DOHH2 (cell line): ENCODE results near the gene KCNJ14.

Experiments
- EZH2phosphoT487 ChIP-seq: fragments of 200-600 bp; sonication (generic); IDR thresholded peaks from 2 replicates; pipeline ENCODE4 v1.6.1; 2017; ENCODE audit warnings: borderline replicate concordance, mild to moderate bottlenecking, antibody characterized with exemption, low read length, moderate library complexity, mixed read lengths
- TF ChIP-seq, protein P1 (sequence below): fragments of 200-600 bp; sonication (generic); IDR thresholded peaks from one replicate; pipeline ENCODE4 v1.5.1; 2014; ENCODE audit warnings: antibody characterized with exemption, mild to moderate bottlenecking, low read depth, low read length; ENCODE audit not compliant: poor library complexity, severe bottlenecking

DNA sequence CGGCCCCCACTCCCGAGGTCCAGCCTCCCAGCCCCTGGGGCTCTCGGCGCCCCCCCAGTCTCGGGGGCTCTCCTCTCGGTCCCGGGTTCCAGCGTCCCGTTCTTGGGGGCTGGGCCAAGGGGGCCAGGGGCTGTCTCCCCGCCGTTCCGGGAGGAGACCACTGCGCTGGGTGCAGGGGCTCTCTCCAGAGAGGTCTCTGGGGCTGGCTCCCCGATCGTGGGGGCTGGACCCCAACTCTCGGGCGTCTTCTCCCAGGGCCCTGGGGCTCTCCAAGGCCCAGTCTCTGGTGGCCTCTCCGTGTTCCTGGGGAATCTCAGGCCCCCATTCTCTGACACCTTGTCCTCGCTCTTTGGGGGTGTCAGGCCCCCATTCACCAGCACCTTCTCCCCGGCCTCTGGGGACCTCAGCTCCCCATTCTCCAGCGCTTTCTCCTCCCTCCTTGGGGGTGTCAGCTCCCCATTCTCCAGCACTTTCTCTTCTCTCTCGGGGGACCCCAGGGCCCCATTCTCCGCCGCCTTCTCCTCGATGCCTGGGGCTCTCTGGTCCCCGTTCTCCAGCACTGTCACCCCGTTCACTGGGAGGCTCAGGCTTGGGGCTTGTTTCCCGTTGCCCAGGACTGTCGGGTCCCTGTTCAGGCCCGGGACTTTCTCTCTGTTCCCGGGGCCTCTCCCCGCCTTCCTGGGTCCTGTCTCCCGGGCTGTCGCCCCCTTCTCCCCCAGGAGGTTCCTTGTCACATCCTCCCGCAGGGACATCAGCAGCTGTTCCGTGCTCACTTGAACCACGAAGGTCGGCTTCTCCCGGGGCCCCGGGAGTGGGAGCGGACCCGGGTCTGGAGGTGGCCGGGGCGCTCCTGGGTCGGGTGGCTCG is 42.6 kb downstream of the KCNJ14 start:
- TF ChIP-seq, protein P1, sequence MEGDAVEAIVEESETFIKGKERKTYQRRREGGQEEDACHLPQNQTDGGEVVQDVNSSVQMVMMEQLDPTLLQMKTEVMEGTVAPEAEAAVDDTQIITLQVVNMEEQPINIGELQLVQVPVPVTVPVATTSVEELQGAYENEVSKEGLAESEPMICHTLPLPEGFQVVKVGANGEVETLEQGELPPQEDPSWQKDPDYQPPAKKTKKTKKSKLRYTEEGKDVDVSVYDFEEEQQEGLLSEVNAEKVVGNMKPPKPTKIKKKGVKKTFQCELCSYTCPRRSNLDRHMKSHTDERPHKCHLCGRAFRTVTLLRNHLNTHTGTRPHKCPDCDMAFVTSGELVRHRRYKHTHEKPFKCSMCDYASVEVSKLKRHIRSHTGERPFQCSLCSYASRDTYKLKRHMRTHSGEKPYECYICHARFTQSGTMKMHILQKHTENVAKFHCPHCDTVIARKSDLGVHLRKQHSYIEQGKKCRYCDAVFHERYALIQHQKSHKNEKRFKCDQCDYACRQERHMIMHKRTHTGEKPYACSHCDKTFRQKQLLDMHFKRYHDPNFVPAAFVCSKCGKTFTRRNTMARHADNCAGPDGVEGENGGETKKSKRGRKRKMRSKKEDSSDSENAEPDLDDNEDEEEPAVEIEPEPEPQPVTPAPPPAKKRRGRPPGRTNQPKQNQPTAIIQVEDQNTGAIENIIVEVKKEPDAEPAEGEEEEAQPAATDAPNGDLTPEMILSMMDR: no peak
- no peak for TF ChIP-seq EZH2phosphoT487
